HuH-7 (cell line): Measurements from ENCODE around the gene INO80.
A peak's percentile ranks its signal among the peaks of the same experiment; 100 is the strongest.

Source experiments
- DNase-seq: peaks from one replicate; pipeline ENCODE4 v3.0.0; 2011; ENCODE audit warnings: low spot score

INO80 gene

DNA sequence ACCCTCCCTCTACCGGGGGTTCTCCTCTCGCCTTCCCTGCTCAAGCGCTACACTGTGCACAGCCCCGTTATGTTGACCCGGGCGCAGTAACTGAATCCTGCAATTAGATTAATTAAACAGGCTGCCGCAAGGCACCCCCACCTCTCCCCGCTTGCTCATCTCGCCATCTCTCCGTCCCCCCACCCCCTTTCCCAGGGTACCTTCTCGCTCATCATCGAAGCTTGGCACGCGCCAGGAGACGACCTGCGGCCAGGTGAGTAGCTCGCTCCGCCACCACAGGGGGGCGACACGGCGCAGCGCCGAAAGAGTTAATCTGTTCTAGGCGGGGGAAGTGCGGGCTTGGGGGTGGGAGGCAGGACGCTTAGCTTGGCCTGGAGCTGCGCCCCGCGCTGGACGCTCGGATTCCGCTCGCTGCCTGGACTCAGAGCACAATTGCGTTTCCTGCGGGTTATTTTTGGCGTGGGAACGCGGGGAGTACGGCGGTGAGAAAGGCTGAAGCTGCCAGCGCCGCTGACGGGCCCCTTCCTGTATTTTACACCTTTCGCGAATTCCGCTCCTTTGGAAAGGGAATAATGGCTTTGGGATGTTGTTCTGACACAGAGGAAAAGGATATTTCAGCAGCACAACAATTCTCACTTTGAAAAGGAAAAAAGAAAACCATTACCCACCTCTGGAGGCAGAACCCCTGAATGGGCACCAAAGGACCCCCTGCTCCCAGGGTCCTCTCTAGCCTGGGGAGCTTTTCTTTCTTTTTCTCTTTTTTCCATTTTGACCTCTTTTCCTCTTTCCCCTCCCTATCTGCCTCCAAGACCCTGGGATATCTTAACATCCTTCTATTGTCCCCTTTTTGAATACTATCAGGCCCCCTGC, 185.4 kb downstream of the INO80 start:
- peak; percentile 78 for DNase-seq

DNA sequence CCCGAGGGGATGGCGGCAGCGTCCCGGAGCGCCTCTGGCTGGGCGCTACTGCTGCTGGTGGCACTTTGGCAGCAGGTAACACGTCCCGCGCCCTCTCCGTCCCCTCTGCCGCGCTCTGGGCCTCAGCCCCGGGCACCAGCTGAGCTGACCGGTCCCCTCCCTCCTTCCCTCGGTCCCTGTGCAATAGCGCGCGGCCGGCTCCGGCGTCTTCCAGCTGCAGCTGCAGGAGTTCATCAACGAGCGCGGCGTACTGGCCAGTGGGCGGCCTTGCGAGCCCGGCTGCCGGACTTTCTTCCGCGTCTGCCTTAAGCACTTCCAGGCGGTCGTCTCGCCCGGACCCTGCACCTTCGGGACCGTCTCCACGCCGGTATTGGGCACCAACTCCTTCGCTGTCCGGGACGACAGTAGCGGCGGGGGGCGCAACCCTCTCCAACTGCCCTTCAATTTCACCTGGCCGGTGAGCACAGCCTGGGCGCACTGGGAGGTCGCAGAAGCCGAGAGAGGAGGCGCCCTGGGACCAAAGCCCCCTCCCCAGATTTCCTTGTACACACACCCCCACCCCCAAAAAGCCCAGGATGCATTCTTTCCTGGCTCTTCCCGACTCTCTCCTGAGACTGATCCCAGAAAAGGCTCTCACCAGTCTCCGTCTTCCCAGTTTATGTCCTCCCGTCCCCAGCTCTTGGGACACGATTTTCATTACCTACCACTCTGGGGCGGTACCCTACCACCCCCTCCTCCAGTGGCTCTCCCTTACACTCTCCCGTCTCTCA, 186.2 kb downstream of the INO80 start:
- DNase-seq, result no peak
